ENCODE results near the gene XIRP2.

Gene XIRP2

GRCh38 chr2:167271932-167272331 lies 383.7 kb downstream of the XIRP2 start:
- no peak for TF ChIP-seq ZNF274 (IDR thresholded peaks at IDR 0.05; ENCODE audit: low read depth, low read length)
- no peak overlapping the region for H3K4me3 ChIP-seq (ENCODE audit: low read length)

GRCh38 chr2:167275046-167275445 lies 386.8 kb downstream of the XIRP2 start:
- TF ChIP-seq ZNF274 (IDR thresholded peaks at IDR 0.05; ENCODE audit: low read depth, low read length): no peak
- H3K4me3 ChIP-seq (ENCODE audit: low read length): no peak overlapping the region

GRCh38 chr2:167279810-167280209 lies 391.5 kb downstream of the XIRP2 start:
- no peak for TF ChIP-seq ZNF274 (IDR thresholded peaks at IDR 0.05; ENCODE audit: low read depth, low read length)
- H3K4me3 ChIP-seq (ENCODE audit: low read length): no peak overlapping the region

GRCh38 chr2:167287212-167287611 lies 398.9 kb downstream of the XIRP2 start:
- no peak for TF ChIP-seq ZNF274 (IDR thresholded peaks at IDR 0.05; ENCODE audit: low read depth, low read length)
- H3K4me3 ChIP-seq (ENCODE audit: low read length): no peak overlapping the region

GRCh38 chr2:167289651-167290410 lies 401.6 kb downstream of the XIRP2 start:
- no peak overlapping the region for H3K4me3 ChIP-seq (ENCODE audit: low read length)
- no peak for TF ChIP-seq ZNF274 (IDR thresholded peaks at IDR 0.05; ENCODE audit: low read depth, low read length)

- peak within 1 kb of the TSS; percentile 59 for H3K4me3 ChIP-seq (ENCODE audit: low read length)
- TF ChIP-seq ZNF274 (IDR thresholded peaks at IDR 0.05; ENCODE audit: low read depth, low read length): no peak
Measured at GRCh38 chr2:167292430-167293171, 404.3 kb downstream of the XIRP2 start, which contains the start of gene B3GALT1. Gene B3GALT1 (plus strand): TSS chr2:167293001.

- peak overlapping the region; percentile 59; the same call in 1 of the 2 replicates for H3K4me3 ChIP-seq (ENCODE audit: low read length)
- TF ChIP-seq ZNF274 (IDR thresholded peaks at IDR 0.05; ENCODE audit: low read depth, low read length): no peak
Measured at GRCh38 chr2:167293172-167293781, 405.0 kb downstream of the XIRP2 start.

- peak overlapping the region; percentile 2; the same call in 1 of the 2 replicates for H3K4me3 ChIP-seq (ENCODE audit: low read length)
- TF ChIP-seq ZNF274 (IDR thresholded peaks at IDR 0.05; ENCODE audit: low read depth, low read length): no peak
Measured at GRCh38 chr2:167293943-167294775, 405.9 kb downstream of the XIRP2 start.

GRCh38 chr2:167294776-167295140 lies 406.5 kb downstream of the XIRP2 start:
- TF ChIP-seq ZNF274 (IDR thresholded peaks at IDR 0.05; ENCODE audit: low read depth, low read length): no peak
- H3K4me3 ChIP-seq (ENCODE audit: low read length): peak overlapping the region; percentile 2; the same call in 1 of the 2 replicates

- TF ChIP-seq ZNF274 (IDR thresholded peaks at IDR 0.05; ENCODE audit: low read depth, low read length): no peak
- H3K4me3 ChIP-seq (ENCODE audit: low read length): no peak overlapping the region
Measured at GRCh38 chr2:167297292-167297691, 409.0 kb downstream of the XIRP2 start.

GRCh38 chr2:167298017-167298416 lies 409.7 kb downstream of the XIRP2 start:
- no peak overlapping the region for H3K4me3 ChIP-seq (ENCODE audit: low read length)
- no peak for TF ChIP-seq ZNF274 (IDR thresholded peaks at IDR 0.05; ENCODE audit: low read depth, low read length)
